NCI-H1105 (cell line): ENCODE results near the gene OPRM1.

Source experiments
- DNase-seq: peaks from one replicate; lab custom pipeline; 2025; lab: John Stamatoyannopoulos, UW

OPRM1 gene

GRCh38 chr6:154284313-154284853 is 245.3 kb downstream of the OPRM1 start:
- DNase-seq, result no peak

DNA sequence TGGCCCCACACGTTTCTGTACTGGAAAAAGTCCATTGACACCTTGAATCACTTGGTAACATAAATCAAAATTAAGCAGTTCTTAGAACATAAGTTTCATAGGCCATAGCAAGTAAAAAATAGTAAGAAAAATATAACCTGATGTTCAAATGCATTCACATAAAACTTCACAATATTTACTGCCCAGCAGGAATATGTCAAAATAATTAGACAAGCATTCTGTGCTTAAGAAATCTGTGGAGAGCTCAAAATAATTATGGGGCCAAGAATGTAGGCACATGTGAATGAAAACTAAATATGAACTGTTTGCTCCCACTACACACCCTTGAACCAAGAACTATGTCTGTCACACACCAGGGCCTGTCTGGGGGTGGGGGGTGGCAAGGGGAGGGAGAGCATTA is 246.8 kb downstream of the OPRM1 start:
- no peak for DNase-seq

- DNase-seq, result no peak
Measured at GRCh38 chr6:154289818-154290508, 250.9 kb downstream of the OPRM1 start.

DNA sequence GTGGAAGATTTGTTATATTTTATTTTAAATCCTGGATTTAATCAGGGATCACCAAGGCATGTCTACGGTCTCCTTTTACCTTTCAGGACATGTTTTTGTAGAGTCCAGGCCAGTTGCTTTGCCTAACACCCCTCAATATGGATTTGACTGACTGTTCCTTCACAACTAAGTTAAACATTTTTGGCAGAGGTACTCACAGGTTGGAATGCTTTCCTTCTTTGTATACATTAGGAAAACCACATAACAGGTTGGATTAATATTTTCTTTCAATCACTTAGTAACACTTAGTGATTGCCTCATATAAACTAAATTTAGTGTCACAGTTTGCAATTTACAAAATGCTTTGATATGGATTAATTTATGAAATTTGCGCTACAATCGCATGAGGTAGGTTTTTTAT is 253.0 kb downstream of the OPRM1 start:
- no peak for DNase-seq

DNA sequence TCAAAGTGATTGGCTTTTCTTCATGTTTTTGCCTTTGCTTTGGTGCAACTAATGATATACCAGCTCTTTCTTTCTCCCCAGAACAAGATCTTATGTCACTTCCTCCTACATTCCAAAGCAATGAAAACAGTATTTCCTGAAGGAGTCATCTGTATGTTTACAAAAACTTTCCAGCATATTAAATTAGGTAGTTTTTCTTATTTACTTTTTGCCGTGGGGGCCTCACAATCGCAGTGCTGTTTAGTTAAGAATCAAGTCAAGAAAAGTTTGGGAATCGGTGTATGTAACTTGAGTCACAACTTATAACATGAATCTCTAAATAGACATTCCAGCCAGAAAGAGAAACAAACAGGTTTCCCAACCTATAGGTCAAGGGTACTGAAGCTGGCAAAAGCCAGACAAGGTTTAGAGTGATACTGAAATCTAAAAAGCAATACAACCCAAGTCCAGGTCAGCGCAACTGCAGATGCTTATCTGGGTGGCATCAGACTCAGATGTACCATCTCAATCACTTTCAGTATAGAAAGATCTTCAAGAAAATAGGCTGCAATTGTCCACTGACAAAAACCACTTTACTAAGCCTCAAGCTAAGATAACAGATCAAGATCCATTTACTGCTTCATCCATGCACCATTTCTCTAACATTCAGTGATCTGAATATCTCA is 253.9 kb downstream of the OPRM1 start:
- DNase-seq, result no peak

DNA sequence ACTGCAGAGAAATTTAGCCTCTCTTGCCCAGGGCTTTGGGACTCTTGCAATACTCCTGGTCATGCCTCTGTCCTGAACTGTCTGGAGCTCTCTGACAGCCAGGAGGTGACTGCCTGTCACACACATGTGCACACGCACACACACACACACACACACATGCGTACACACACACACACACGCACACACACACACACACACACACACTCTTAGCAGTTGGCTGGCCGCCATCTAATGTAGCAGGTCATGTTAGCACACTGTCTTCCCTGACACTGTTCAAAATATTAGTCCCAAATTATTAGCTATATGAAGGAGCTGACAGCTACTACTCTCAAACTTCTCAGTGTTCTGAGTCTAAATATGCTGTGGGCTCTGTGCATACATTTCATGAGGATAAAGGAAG is 256.7 kb downstream of the OPRM1 start:
- no peak for DNase-seq
